Cortex of kidney (tissue), 1 donor: Measurements from ENCODE around the gene CAMKMT.

ENCODE experiments used
- DNase-seq: peaks from one replicate; lab custom pipeline; 2025; lab: John Stamatoyannopoulos, UW

The CAMKMT gene

GRCh38 chr2:44743473-44743872 is 381.7 kb downstream of the CAMKMT start:
- no peak for DNase-seq

GRCh38 chr2:44744961-44745892 is 383.5 kb downstream of the CAMKMT start:
- DNase-seq = no peak

- DNase-seq = no peak
Observed at GRCh38 chr2:44745922-44746766, 384.4 kb downstream of the CAMKMT start.

- DNase-seq = no peak
Observed at GRCh38 chr2:44746856-44747615, 385.3 kb downstream of the CAMKMT start.

- no peak for DNase-seq
Observed at GRCh38 chr2:44747794-44748193, 386.0 kb downstream of the CAMKMT start.

GRCh38 chr2:44751754-44752479 is 390.2 kb downstream of the CAMKMT start:
- DNase-seq = no peak

GRCh38 chr2:44752761-44753160 is 391.0 kb downstream of the CAMKMT start:
- DNase-seq = no peak

- DNase-seq = no peak
Observed at GRCh38 chr2:44753552-44754285, 392.0 kb downstream of the CAMKMT start.

GRCh38 chr2:44758591-44758990 is 396.8 kb downstream of the CAMKMT start:
- DNase-seq = no peak

- no peak for DNase-seq
Observed at GRCh38 chr2:44759823-44760222, 398.1 kb downstream of the CAMKMT start.

- DNase-seq = no peak
Observed at GRCh38 chr2:44763275-44763782, 401.6 kb downstream of the CAMKMT start.

- no peak for DNase-seq
Observed at GRCh38 chr2:44766220-44766619, 404.5 kb downstream of the CAMKMT start.

- DNase-seq = no peak
Observed at GRCh38 chr2:44766777-44767176, 405.0 kb downstream of the CAMKMT start.

GRCh38 chr2:44767691-44768090 is 405.9 kb downstream of the CAMKMT start:
- DNase-seq = no peak

GRCh38 chr2:44768438-44769236 is 406.9 kb downstream of the CAMKMT start:
- no peak for DNase-seq

GRCh38 chr2:44769349-44770011 is 407.7 kb downstream of the CAMKMT start:
- DNase-seq = no peak

- no peak for DNase-seq
Observed at GRCh38 chr2:44770221-44771195, 408.8 kb downstream of the CAMKMT start.

GRCh38 chr2:44771522-44771921 is 409.8 kb downstream of the CAMKMT start:
- no peak for DNase-seq
